ENCODE measurements around the gene TRMT2B.

GRCh38 chrX:101051153-101051548, 760 bp downstream of the TRMT2B start:
- no peak for TF ChIP-seq POLR2A (IDR thresholded peaks at IDR 0.05)
- TF ChIP-seq POLR2AphosphoS5 (IDR thresholded peaks at IDR 0.05): no peak
- no peak for TF ChIP-seq CTCF (IDR thresholded peaks at IDR 0.05)
